Liver (tissue), 9 donors: ENCODE measurements around the gene SMIM10. TPM values are rescaled to one million over a fixed set of nuclear protein-coding genes. Genes with fewer than 3 reads are reported as not detected.

Experiments
- DNase-seq: peaks from one replicate; pipeline ENCODE4 v3.0.0-alpha.2; 2017; ENCODE audit warnings: low spot score
- H3K27ac ChIP-seq, 2 donors: one replicate each; pipeline ENCODE4 v1.7.0; 2013; ENCODE audit warnings: inconsistent platforms in 2 of 2, low read length in 2 of 2, control low read depth in 1 of 2, low read depth in 1 of 2, mild to moderate bottlenecking in 1 of 2
- H3K27me3 ChIP-seq, 4 donors: one replicate each; pipeline versions ENCODE4 v1.6.1 to v1.7.0; 2013; ENCODE audit warnings: low read length in 3 of 4, inconsistent platforms in 1 of 4, mild to moderate bottlenecking in 1 of 4, moderate library complexity in 1 of 4; ENCODE audit not compliant: control insufficient read depth in 4 of 4, insufficient read depth in 4 of 4
- H3K36me3 ChIP-seq, 4 donors: one replicate each; pipeline versions ENCODE4 v1.6.1 to v1.7.0; 2013; ENCODE audit warnings: low read length in 3 of 4, mild to moderate bottlenecking in 3 of 4, low read depth in 1 of 4, moderate library complexity in 1 of 4; ENCODE audit not compliant: control insufficient read depth in 4 of 4, insufficient read depth in 3 of 4
- H3K4me1 ChIP-seq, 4 donors: one replicate each; pipeline versions ENCODE4 v1.6.1 to v1.7.0; 2013; ENCODE audit warnings: low read length in 3 of 4, mild to moderate bottlenecking in 3 of 4, moderate library complexity in 1 of 4; ENCODE audit not compliant: control insufficient read depth in 4 of 4, insufficient read depth in 4 of 4
- H3K4me3 ChIP-seq, 3 donors: one replicate each; pipeline versions ENCODE4 v1.6.1 to v1.7.0; 2013; ENCODE audit warnings: low read length in 3 of 3, control low read depth in 1 of 3, low read depth in 1 of 3, mild to moderate bottlenecking in 1 of 3
- H3K9ac ChIP-seq, 2 donors: one replicate each; pipeline ENCODE4 v1.7.0; 2013; ENCODE audit warnings: low read length in 2 of 2, mild to moderate bottlenecking in 2 of 2, moderate library complexity in 2 of 2, control low read depth in 1 of 2, low read depth in 1 of 2
- H3K9me3 ChIP-seq, 4 donors: one replicate each; pipeline versions ENCODE4 v1.6.1 to v1.7.0; 2013; ENCODE audit warnings: low read length in 3 of 4; ENCODE audit not compliant: control insufficient read depth in 4 of 4
- ATF3 ChIP-seq: IDR thresholded peaks from 2 replicates; pipeline ENCODE4 v1.6.1; 2016; ENCODE audit warnings: antibody characterized with exemption
- EGR1 ChIP-seq, 2 donors: IDR thresholded peaks; 2 replicates each; pipeline ENCODE4 v1.6.1; 2016 to 2018; ENCODE audit warnings: antibody characterized with exemption in 2 of 2, low read depth in 2 of 2
- FOXA1 ChIP-seq: IDR thresholded peaks from 2 replicates; pipeline ENCODE4 v1.6.1; 2016; ENCODE audit warnings: antibody characterized with exemption
- FOXA2 ChIP-seq: IDR thresholded peaks from 2 replicates; pipeline ENCODE4 v1.6.1; 2016; ENCODE audit warnings: antibody characterized with exemption
- GABPA ChIP-seq, 2 donors: IDR thresholded peaks in 1 of 2; conservative IDR thresholded peaks in 1 of 2; 2 replicates each; pipeline ENCODE4 v1.6.1; 2016; ENCODE audit warnings: antibody characterized with exemption in 2 of 2, mild to moderate bottlenecking in 1 of 2, moderate library complexity in 1 of 2
- HNF4A ChIP-seq, 2 donors: conservative IDR thresholded peaks; 2 replicates each; pipeline ENCODE4 v1.6.1; 2016; ENCODE audit warnings: antibody characterized with exemption in 2 of 2, mild to moderate bottlenecking in 2 of 2
- HNF4G ChIP-seq: IDR thresholded peaks from 2 replicates; pipeline ENCODE4 v1.6.1; 2016; ENCODE audit warnings: antibody characterized with exemption
- JUND ChIP-seq, 2 donors: IDR thresholded peaks; 2 replicates each; pipeline ENCODE4 v1.6.1; 2016; ENCODE audit warnings: antibody characterized with exemption in 2 of 2
- NR2F2 ChIP-seq: IDR thresholded peaks from 2 replicates; pipeline ENCODE4 v1.6.1; 2016; ENCODE audit warnings: antibody characterized with exemption
- RAD21 ChIP-seq, 2 donors: IDR thresholded peaks; 2 replicates each; pipeline ENCODE4 v1.6.1; 2016; ENCODE audit warnings: antibody characterized with exemption in 2 of 2, mild to moderate bottlenecking in 2 of 2
- REST ChIP-seq: IDR thresholded peaks from 2 replicates; pipeline ENCODE4 v1.6.1; 2016; ENCODE audit warnings: antibody characterized with exemption, mild to moderate bottlenecking
- RXRA ChIP-seq, 2 donors: IDR thresholded peaks; 2 replicates each; pipeline ENCODE4 v1.6.1; 2017 to 2018; ENCODE audit warnings: antibody characterized with exemption in 2 of 2, mild to moderate bottlenecking in 1 of 2
- SP1 ChIP-seq: IDR thresholded peaks from 2 replicates; pipeline ENCODE4 v1.6.1; 2018; ENCODE audit warnings: antibody characterized with exemption, mild to moderate bottlenecking
- YY1 ChIP-seq: IDR thresholded peaks from 2 replicates; pipeline ENCODE4 v1.6.1; 2016; ENCODE audit warnings: antibody characterized with exemption, mild to moderate bottlenecking
- ZBTB33 ChIP-seq: IDR thresholded peaks from 2 replicates; pipeline ENCODE4 v1.6.1; 2016; ENCODE audit warnings: antibody characterized with exemption
- WGBS: extraction: QIAGEN DNeasy Blood & Tissue Kit; methylation state at CpG from one replicate; pipeline ENCODE4 v1.1.7; 2013; 5-methylcytosine and 5-hydroxymethylcytosine counted together
- polyA plus RNA-seq, 2 donors: library from polyadenylated mRNA; stranded (reverse) in 1 of 2; unstranded in 1 of 2; fragments of 200-250 nt in 1 of 2; fragments of >200 nt in 1 of 2; fragmentation: Nextera tagmentation in 1 of 2; extraction: Ambion mirVana in 1 of 2; gene quantifications; one replicate each; pipeline versions ENCODE4 v1.2.1 to v1.2.3, GENCODE V29; 2013 to 2015
- total RNA-seq, 2 donors: library from RNA; depleted of rRNA; stranded (reverse); fragments of >200 nt; gene quantifications; one replicate each; pipeline ENCODE4 v1.2.3, GENCODE V29; 2014
- TF ChIP-seq, protein P1 (sequence below): IDR thresholded peaks from 2 replicates; pipeline ENCODE4 v1.6.1; 2016; ENCODE audit warnings: antibody characterized with exemption
- TF ChIP-seq, protein P2 (sequence below): fragments of 150-350 bp; IDR thresholded peaks from 2 replicates; pipeline ENCODE4 v1.5.1; 2017; ENCODE audit warnings: improper control_type of control experiment, low read depth, low read length; ENCODE audit not compliant: missing input control
- donor health status: healthy.
- donor health status: healthy.
- donor health status: healthy.
- donor health status: healthy.
- donor health status: healthy.

Gene SMIM10
- total and polyA plus RNA-seq, 4 donors: 0.33 to 6.5 (median 0.68) TPM

DNA sequence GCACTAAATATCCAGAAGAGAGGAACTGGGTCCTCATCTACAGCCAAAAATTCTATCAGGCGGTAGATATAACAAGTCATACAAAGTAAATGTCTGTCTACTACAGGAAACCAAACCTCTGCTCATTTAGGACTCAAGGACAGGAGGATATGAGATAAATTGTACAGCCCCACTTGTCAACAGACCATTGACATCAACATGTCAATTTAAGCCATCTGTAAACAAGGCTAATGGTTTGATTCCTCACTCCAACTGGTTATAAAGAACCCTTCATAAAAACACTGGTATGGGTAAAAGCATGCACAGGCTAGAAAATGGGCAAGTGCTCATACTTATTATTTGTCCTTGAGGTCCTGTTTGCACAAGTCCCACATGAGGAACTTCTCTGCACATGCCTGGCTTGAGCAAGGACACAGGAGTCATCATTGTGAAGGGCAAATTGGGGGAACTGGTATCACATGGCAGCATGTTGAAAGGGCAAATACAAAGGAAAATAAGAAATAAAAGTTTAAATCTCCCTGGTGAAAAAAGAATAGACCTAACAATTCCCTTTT is 18.3 kb downstream of the SMIM10 start:
- 90% methylated on average over 1 of the region's 1 CpG for WGBS
- Histone ChIP-seq H3K9me3 (no peaks in the 10 kb centered on the region), H3K27ac (no peak overlapping the region), H3K4me1 (peaks cover 0 to 3% (median 0%) of the 10 kb centered on the region in 4 donors), H3K9ac (no peak overlapping the region), H3K4me3 (no peak overlapping the region), H3K36me3 (no peaks in the 10 kb centered on the region), H3K27me3 (no peaks in the 10 kb centered on the region)
- DNase-seq: no peak
- no peak for TF ChIP-seq FOXA2
- TF ChIP-seq RXRA (IDR thresholded peaks at IDR 0.05): no peak
- TF ChIP-seq HNF4G: no peak
- no peak for TF ChIP-seq RAD21 (IDR thresholded peaks at IDR 0.05)
- TF ChIP-seq REST: no peak
- TF ChIP-seq EGR1 (IDR thresholded peaks at IDR 0.05; ENCODE audit: low read depth in 2 of 2): no peak
- TF ChIP-seq ZBTB33: no peak
- TF ChIP-seq NR2F2: no peak
- no peak for TF ChIP-seq YY1
- TF ChIP-seq JUND (IDR thresholded peaks at IDR 0.05): no peak
- TF ChIP-seq ATF3: no peak
- no peak for TF ChIP-seq SP1

DNA sequence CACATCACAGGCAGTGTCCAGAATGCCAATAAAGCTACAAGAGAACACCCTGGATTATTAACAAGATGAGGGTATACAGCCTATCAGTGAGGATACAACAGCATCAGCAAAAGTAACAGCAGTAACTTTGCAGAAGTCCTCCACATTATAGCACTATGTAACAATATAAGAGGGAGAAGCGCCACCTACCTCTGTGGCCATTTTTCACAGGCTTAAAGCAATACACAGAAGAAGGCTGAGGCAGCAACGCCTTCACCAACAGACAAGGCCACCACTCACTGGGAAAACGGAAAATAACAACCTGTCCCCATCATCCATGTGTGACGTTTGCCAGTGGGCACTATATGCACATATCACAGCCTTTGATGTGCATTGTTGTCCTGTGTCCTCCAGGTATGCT is 19.0 kb downstream of the SMIM10 start:
- Histone ChIP-seq H3K9me3 (no peaks in the 10 kb centered on the region), H3K9ac (no peak overlapping the region), H3K27me3 (no peaks in the 10 kb centered on the region), H3K4me1 (no peaks in the 10 kb centered on the region), H3K27ac (no peak overlapping the region), H3K36me3 (no peaks in the 10 kb centered on the region), H3K4me3 (no peak overlapping the region)
- WGBS: 83% methylated on average over 4 of the region's 4 CpGs
- TF ChIP-seq EGR1 (IDR thresholded peaks at IDR 0.05; ENCODE audit: low read depth in 2 of 2): no peak
- DNase-seq: no peak

GRCh38 chrX:135010921-135011320 is 20.1 kb downstream of the SMIM10 start:
- H3K27ac ChIP-seq: no peak overlapping the region
- H3K9me3 ChIP-seq: no peaks in the 10 kb centered on the region
- no peak overlapping the region for H3K4me3 ChIP-seq
- no peak for DNase-seq
- 94% methylated on average over 4 of the region's 4 CpGs for WGBS
- H3K4me1 ChIP-seq: no peaks in the 10 kb centered on the region
- no peaks in the 10 kb centered on the region for H3K36me3 ChIP-seq
- no peak overlapping the region for H3K9ac ChIP-seq
- H3K27me3 ChIP-seq: no peaks in the 10 kb centered on the region
- TF ChIP-seq GABPA (IDR thresholded peaks at IDR 0.05 in 1 of 2, conservative IDR thresholded peaks at IDR 0.05 in 1 of 2) (no peak), YY1 (no peak), ATF3 (no peak), RXRA (IDR thresholded peaks at IDR 0.05) (no peak), SP1 (no peak), HNF4A (conservative IDR thresholded peaks at IDR 0.05) (no peak), EGR1 (IDR thresholded peaks at IDR 0.05; ENCODE audit: low read depth in 2 of 2) (no peak), FOXA2 (no peak), HNF4G (no peak), JUND (IDR thresholded peaks at IDR 0.05) (no peak), ZBTB33 (no peak), FOXA1 (no peak)
- TF ChIP-seq, protein P1, sequence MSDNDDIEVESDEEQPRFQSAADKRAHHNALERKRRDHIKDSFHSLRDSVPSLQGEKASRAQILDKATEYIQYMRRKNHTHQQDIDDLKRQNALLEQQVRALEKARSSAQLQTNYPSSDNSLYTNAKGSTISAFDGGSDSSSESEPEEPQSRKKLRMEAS: no peak
- TF ChIP-seq, protein P2, sequence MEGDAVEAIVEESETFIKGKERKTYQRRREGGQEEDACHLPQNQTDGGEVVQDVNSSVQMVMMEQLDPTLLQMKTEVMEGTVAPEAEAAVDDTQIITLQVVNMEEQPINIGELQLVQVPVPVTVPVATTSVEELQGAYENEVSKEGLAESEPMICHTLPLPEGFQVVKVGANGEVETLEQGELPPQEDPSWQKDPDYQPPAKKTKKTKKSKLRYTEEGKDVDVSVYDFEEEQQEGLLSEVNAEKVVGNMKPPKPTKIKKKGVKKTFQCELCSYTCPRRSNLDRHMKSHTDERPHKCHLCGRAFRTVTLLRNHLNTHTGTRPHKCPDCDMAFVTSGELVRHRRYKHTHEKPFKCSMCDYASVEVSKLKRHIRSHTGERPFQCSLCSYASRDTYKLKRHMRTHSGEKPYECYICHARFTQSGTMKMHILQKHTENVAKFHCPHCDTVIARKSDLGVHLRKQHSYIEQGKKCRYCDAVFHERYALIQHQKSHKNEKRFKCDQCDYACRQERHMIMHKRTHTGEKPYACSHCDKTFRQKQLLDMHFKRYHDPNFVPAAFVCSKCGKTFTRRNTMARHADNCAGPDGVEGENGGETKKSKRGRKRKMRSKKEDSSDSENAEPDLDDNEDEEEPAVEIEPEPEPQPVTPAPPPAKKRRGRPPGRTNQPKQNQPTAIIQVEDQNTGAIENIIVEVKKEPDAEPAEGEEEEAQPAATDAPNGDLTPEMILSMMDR: no peak
